ENCODE results near the gene TSHR.

GRCh38 chr14:81055971-81056370, 100.5 kb downstream of the TSHR start:
- TF ChIP-seq CTCF (IDR thresholded peaks at IDR 0.05) (no peak), POLR2A (IDR thresholded peaks at IDR 0.05) (no peak)
